ENCODE data around the gene DIP2B.

DNA sequence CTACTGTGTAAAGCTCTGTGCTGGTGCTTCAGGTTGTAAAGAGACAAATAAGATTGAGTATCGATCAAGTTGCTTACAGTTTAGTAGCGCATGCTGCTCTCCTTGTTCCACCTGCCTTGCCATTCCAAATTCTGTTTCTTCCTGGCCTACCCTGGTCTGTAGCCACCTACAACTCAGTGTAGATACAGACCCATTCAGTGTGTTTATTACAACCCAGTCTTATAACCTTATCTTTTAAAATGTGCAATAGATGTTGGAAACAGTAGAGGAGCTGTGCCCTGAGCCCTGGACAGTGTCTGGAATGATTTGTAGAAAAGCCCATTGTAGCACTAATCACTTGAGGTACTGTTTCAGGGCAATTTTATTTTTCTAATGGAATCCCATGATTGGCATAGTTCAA is 68.5 kb downstream of the DIP2B start:
- TF ChIP-seq, protein P1, sequence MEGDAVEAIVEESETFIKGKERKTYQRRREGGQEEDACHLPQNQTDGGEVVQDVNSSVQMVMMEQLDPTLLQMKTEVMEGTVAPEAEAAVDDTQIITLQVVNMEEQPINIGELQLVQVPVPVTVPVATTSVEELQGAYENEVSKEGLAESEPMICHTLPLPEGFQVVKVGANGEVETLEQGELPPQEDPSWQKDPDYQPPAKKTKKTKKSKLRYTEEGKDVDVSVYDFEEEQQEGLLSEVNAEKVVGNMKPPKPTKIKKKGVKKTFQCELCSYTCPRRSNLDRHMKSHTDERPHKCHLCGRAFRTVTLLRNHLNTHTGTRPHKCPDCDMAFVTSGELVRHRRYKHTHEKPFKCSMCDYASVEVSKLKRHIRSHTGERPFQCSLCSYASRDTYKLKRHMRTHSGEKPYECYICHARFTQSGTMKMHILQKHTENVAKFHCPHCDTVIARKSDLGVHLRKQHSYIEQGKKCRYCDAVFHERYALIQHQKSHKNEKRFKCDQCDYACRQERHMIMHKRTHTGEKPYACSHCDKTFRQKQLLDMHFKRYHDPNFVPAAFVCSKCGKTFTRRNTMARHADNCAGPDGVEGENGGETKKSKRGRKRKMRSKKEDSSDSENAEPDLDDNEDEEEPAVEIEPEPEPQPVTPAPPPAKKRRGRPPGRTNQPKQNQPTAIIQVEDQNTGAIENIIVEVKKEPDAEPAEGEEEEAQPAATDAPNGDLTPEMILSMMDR (IDR thresholded peaks at IDR 0.05 in 8 of 11, conservative IDR thresholded peaks at IDR 0.05 in 3 of 11): no peak
- no peak for TF ChIP-seq POLR2A (IDR thresholded peaks at IDR 0.05)
- TF ChIP-seq POLR2AphosphoS5 (IDR thresholded peaks at IDR 0.05): no peak

Measured in spleen (tissue), 7 donors.